HCT116 (cell line): ENCODE measurements around the gene OTUB2. TPM values are rescaled to one million over a fixed set of nuclear protein-coding genes. Genes with fewer than 3 reads are reported as not detected.
A peak's percentile ranks its signal among the peaks of the same experiment; 100 is the strongest.

Experiments used
- ATAC-seq: fragments of 200-7000 bp; cut with Tn5 transposase; 2 replicates; pipeline ENCODE4 v1.9.1; 2020; ENCODE audit warnings: mild to moderate bottlenecking, moderate library complexity
- BruUV-seq: library from RNA; stranded (reverse); fragments of 400-500 nt; replicated peaks from 2 replicates; lab custom pipeline; 2021; lab: Mats Ljungman, UMichigan
- CTCF ChIA-PET: fragments of 300-600 bp; sonication (Branson Sonifier 250); formaldehyde crosslinking; loops from one replicate; lab custom pipeline; 2021; ENCODE audit warnings: antibody characterized with exemption; lab: Charles Lee
- POLR2A ChIA-PET: fragments of 300-600, 350-600 bp; sonication (Branson Sonifier 250); formaldehyde crosslinking; loops from one replicate; lab custom pipeline; 2021; ENCODE audit warnings: antibody characterized with exemption; lab: Charles Lee
- RAD21 ChIA-PET, 2 experiments: fragments of 300-600 bp; sonication (Branson Sonifier 250); formaldehyde crosslinking; loops; one replicate each; lab custom pipeline; 2023; ENCODE audit warnings: low total read pairs in 2 of 2; ENCODE audit not compliant: uncharacterized antibody in 2 of 2, unreplicated experiment in 2 of 2, low non-redundant PET in 1 of 2; lab: Charles Lee
- DNase-seq: peaks from one replicate; pipeline ENCODE4 v3.0.0-alpha.2; 2010; ENCODE audit warnings: low read depth, low spot score
- H2AFZ ChIP-seq: fragments of 200-600 bp; shearing (Covaris generic), sonication (generic); 2 replicates; pipeline ENCODE4 v1.6.1; 2017; ENCODE audit warnings: low read depth, mixed run types, mixed read lengths, antibody characterized with exemption, low read length; ENCODE audit not compliant: poor library complexity, severe bottlenecking
- H3K27ac ChIP-seq: 2 replicates; pipeline ENCODE4 v1.5.1; 2012; ENCODE audit warnings: low read depth, low read length
- H3K27me3 ChIP-seq: fragments of 200-600 bp; sonication (generic); 2 replicates; pipeline ENCODE4 v1.6.1; 2016; ENCODE audit warnings: mixed run types, low read length, mixed read lengths; ENCODE audit not compliant: insufficient read depth
- H3K36me3 ChIP-seq, 2 experiments: fragments of 200-500 bp in 1 of 2; fragments of 200-600 bp in 1 of 2; sonication (Bioruptor generic) in 1 of 2; sonication (generic) in 1 of 2; 2 replicates each; pipeline versions ENCODE4 v1.5.1 to v1.6.1; 2014 to 2016; ENCODE audit warnings: low read length in 2 of 2, inconsistent platforms in 1 of 2, mixed read lengths in 1 of 2, mixed run types in 1 of 2; ENCODE audit not compliant: insufficient read depth in 2 of 2, control insufficient read depth in 1 of 2
- H3K4me1 ChIP-seq, 2 experiments: fragments of 200-600 bp in 1 of 2; sonication (generic) in 1 of 2; 2 replicates each; pipeline versions ENCODE4 v1.5.1 to v1.6.1; 2012 to 2017; ENCODE audit warnings: low read length in 2 of 2, inconsistent platforms in 1 of 2, mild to moderate bottlenecking in 1 of 2, mixed read lengths in 1 of 2, mixed run types in 1 of 2, moderate library complexity in 1 of 2; ENCODE audit not compliant: insufficient read depth in 2 of 2, control insufficient read depth in 1 of 2
- H3K4me2 ChIP-seq: fragments of 200-600 bp; sonication (generic); 2 replicates; pipeline ENCODE4 v1.6.1; 2017; ENCODE audit warnings: mixed run types, low read length, mixed read lengths
- H3K4me3 ChIP-seq, 2 experiments: fragments of 200-600 bp in 1 of 2; sonication (generic) in 1 of 2; replicated peaks in 1 of 2; 2 replicates each; pipeline ENCODE4 v1.5.1; 2011 to 2016; ENCODE audit warnings: low read length in 2 of 2, control low read depth in 1 of 2, low read depth in 1 of 2, mild to moderate bottlenecking in 1 of 2, mixed read lengths in 1 of 2, mixed run types in 1 of 2
- H3K79me2 ChIP-seq: fragments of 200-600 bp; sonication (generic); 2 replicates; pipeline ENCODE4 v1.6.1; 2017; ENCODE audit warnings: mild to moderate bottlenecking, mixed run types, low read length, moderate library complexity, mixed read lengths; ENCODE audit not compliant: insufficient read depth
- H3K9ac ChIP-seq: fragments of 200-600 bp; sonication (generic); 2 replicates; pipeline ENCODE4 v1.6.1; 2016; ENCODE audit warnings: low read length, mixed read lengths
- H3K9me2 ChIP-seq: fragments of 200-600 bp; sonication (generic), shearing (Covaris generic); 2 replicates; pipeline ENCODE4 v1.6.1; 2017; ENCODE audit warnings: mixed run types, mild to moderate bottlenecking, moderate library complexity; ENCODE audit not compliant: insufficient read depth
- H3K9me3 ChIP-seq, 2 experiments: fragments of 200-500 bp in 1 of 2; fragments of 200-600 bp in 1 of 2; sonication (Bioruptor generic) in 1 of 2; sonication (generic) in 1 of 2; 2 replicates each; pipeline ENCODE4 v1.6.1; 2014 to 2017; ENCODE audit warnings: low read length in 2 of 2, mixed read lengths in 2 of 2, inconsistent platforms in 1 of 2, low read depth in 1 of 2, mild to moderate bottlenecking in 1 of 2, mixed run types in 1 of 2, moderate library complexity in 1 of 2; ENCODE audit not compliant: control insufficient read depth in 1 of 2, insufficient read depth in 1 of 2
- H4K20me1 ChIP-seq: fragments of 200-600 bp; sonication (generic), shearing (Covaris generic); 2 replicates; pipeline ENCODE4 v1.6.1; 2017; ENCODE audit warnings: mixed run types, mild to moderate bottlenecking, moderate library complexity; ENCODE audit not compliant: insufficient read depth
- CEBPB ChIP-seq: IDR thresholded peaks from 2 replicates; pipeline ENCODE4 v1.6.1; 2012; ENCODE audit warnings: low read depth
- CTCF ChIP-seq, 3 experiments: fragments of 200-600 bp in 1 of 3; sonication (generic) in 1 of 3; IDR thresholded peaks in 2 of 3; conservative IDR thresholded peaks in 1 of 3; 2 replicates each; pipeline ENCODE4 v1.5.1; 2012 to 2017; ENCODE audit warnings: low read depth in 2 of 3, low read length in 2 of 3, antibody characterized with exemption in 1 of 3, borderline replicate concordance in 1 of 3, control low read depth in 1 of 3, mild to moderate bottlenecking in 1 of 3, mixed read lengths in 1 of 3, mixed run types in 1 of 3, moderate library complexity in 1 of 3; ENCODE audit not compliant: insufficient read depth in 1 of 3
- EZH2 ChIP-seq: fragments of 200-600 bp; sonication (generic); IDR thresholded peaks from 2 replicates; pipeline ENCODE4 v1.6.1; 2017; ENCODE audit warnings: antibody characterized with exemption, mixed run types
- EZH2phosphoT487 ChIP-seq: fragments of 200-600 bp; IDR thresholded peaks from 2 replicates; pipeline ENCODE4 v1.6.1; 2018; ENCODE audit warnings: antibody characterized with exemption, borderline replicate concordance
- FOSL1 ChIP-seq: IDR thresholded peaks from 2 replicates; pipeline ENCODE4 v1.6.1; 2012; ENCODE audit warnings: low read depth
- JUND ChIP-seq: IDR thresholded peaks from 2 replicates; pipeline ENCODE4 v1.6.1; 2012
- POLR2AphosphoS5 ChIP-seq: IDR thresholded peaks from 2 replicates; pipeline ENCODE4 v1.6.1; 2011; ENCODE audit warnings: mild to moderate bottlenecking, low read depth, low read length, moderate library complexity
- SP1 ChIP-seq: IDR thresholded peaks from 2 replicates; pipeline ENCODE4 v1.6.1; 2012; ENCODE audit warnings: low read depth
- ZFX ChIP-seq: fragments of 450-650 bp; IDR thresholded peaks from 2 replicates; pipeline ENCODE4 v1.6.1; 2017
- ZNF274 ChIP-seq: fragments of 200-500 bp; sonication (Bioruptor generic); IDR thresholded peaks from 2 replicates; pipeline ENCODE4 v1.6.1; 2014; ENCODE audit warnings: mild to moderate bottlenecking, low read depth, low read length, inconsistent platforms
- intact Hi-C: fragments of 100-400 bp; cut with micrococcal nuclease; formaldehyde crosslinking; loops from 2 replicates; pipeline ENCODE4 v1.10.0; 2022
- total RNA-seq: library from RNA; stranded (reverse); gene quantifications from one replicate; pipeline ENCODE4 v1.2.1, GENCODE V29; 2021; ENCODE audit not compliant: unreplicated experiment

OTUB2 gene
- total RNA-seq, 1 experiment from 2014 or later = 6.6 TPM

GRCh38 chr14:94015223-94015622 is 10.9 kb upstream of the OTUB2 start:
- peak; percentile 57; the same call in 1 of the 2 replicates for ATAC-seq
- no peak for DNase-seq
- Histone ChIP-seq H3K9me3 (no peaks in the 10 kb centered on the region), H4K20me1 (no peaks in the 10 kb centered on the region), H3K27me3 (no peaks in the 10 kb centered on the region), H3K4me2 (no peak overlapping the region), H3K27ac (no peak overlapping the region), H3K36me3 (no peaks in the 10 kb centered on the region), H2AFZ (no peak overlapping the region), H3K9me2 (no peaks in the 10 kb centered on the region), H3K9ac (no peak overlapping the region), H3K79me2 (no peaks in the 10 kb centered on the region), H3K4me3 (no peak overlapping the region), H3K4me1 (peaks cover 8 to 18% of the 10 kb centered on the region in 2 experiments; a peak in 2 of 4 replicates)
- ChIA-PET POLR2A (no interaction called here), RAD21 (no interaction called here), CTCF (interaction anchor here (0.9 kb wide), 1 partner anchor 78 kb away, joined by 3 read pairs; no protein-coding TSS in a partner anchor)
- TF ChIP-seq CTCF (IDR thresholded peaks at IDR 0.05 in 2 of 3, conservative IDR thresholded peaks at IDR 0.05 in 1 of 3; ENCODE audit: borderline replicate concordance in 1 of 3, insufficient read depth in 1 of 3, low read depth in 2 of 3, low read length in 2 of 3) (peak in 2 of 3 experiments; percentile 12 to 27; a peak in 2 of 6 replicates), EZH2phosphoT487 (no peak)
- intact Hi-C loops = no loop called here
- no TSS peak for BruUV-seq

- TF ChIP-seq CEBPB = no peak
- TF ChIP-seq JUND = no peak
- no peak for TF ChIP-seq ZNF274
- no peak for TF ChIP-seq SP1
- no peak for TF ChIP-seq ZFX
- no peak for TF ChIP-seq POLR2AphosphoS5
- no peak for TF ChIP-seq EZH2
- TF ChIP-seq FOSL1 = no peak
- TF ChIP-seq, all 23 proteins: peak for 0
- Histone ChIP-seq H3K27ac (no peak overlapping the region), H2AFZ (no peak overlapping the region), H3K9me3 (no peaks in the 10 kb centered on the region), H3K4me3 (no peak overlapping the region), H3K9ac (no peak overlapping the region), H3K4me2 (no peak overlapping the region), H3K36me3 (no peaks in the 10 kb centered on the region), H3K9me2 (no peaks in the 10 kb centered on the region), H3K4me1 (peaks cover 8 to 24% of the 10 kb centered on the region in 2 experiments; a peak in 3 of 4 replicates), H3K27me3 (no peaks in the 10 kb centered on the region), H4K20me1 (no peaks in the 10 kb centered on the region), H3K79me2 (no peaks in the 10 kb centered on the region)
- intact Hi-C loops = no loop called here
- ChIA-PET RAD21 (interaction anchor here in 1 of 2 experiments (0.6 kb wide), 1 partner anchor 9 kb away, joined by 3 read pairs; no protein-coding TSS in a partner anchor), POLR2A (no interaction called here), CTCF (no interaction called here)
- ATAC-seq (no peak), DNase-seq (no peak)
- BruUV-seq = no TSS peak
Observed at GRCh38 chr14:94016446-94016976, 9.6 kb upstream of the OTUB2 start.
